ENCODE measurements around the gene ESYT3.

DNA sequence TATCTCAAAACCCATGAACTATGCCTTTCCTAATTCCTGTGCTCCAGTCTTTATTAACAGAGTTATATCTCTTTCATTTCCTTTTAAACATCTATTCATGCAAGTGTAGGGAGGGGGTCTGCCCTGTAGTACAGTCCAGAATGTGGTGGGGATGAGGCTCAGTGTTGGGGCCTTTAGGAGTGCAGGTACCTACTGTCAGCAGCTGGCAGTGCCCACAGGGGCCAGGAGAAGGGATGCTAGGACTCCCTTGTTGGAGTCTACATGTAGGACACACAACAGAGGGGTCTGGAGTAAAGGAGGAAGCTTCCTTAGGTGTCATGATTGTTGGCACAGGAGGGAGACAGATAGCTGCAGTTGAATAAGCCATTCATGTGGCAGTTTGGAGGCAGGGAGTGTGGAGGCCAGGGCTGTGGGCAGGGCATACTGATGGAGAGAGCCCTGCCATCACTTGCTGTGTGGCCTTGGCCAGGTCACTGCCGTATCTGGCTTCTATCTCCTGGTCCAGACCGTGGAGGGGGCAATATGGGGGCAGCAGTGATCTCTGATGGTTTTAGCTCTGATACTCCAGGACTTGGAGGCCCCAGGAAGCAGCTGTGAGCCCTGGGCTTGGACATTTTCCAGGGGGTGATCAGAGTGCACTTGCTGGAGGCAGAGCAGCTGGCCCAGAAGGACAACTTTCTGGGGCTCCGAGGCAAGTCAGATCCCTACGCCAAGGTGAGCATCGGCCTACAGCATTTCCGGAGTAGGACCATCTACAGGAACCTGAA, 29.5 kb downstream of the ESYT3 start:
- TF ChIP-seq, protein P1, sequence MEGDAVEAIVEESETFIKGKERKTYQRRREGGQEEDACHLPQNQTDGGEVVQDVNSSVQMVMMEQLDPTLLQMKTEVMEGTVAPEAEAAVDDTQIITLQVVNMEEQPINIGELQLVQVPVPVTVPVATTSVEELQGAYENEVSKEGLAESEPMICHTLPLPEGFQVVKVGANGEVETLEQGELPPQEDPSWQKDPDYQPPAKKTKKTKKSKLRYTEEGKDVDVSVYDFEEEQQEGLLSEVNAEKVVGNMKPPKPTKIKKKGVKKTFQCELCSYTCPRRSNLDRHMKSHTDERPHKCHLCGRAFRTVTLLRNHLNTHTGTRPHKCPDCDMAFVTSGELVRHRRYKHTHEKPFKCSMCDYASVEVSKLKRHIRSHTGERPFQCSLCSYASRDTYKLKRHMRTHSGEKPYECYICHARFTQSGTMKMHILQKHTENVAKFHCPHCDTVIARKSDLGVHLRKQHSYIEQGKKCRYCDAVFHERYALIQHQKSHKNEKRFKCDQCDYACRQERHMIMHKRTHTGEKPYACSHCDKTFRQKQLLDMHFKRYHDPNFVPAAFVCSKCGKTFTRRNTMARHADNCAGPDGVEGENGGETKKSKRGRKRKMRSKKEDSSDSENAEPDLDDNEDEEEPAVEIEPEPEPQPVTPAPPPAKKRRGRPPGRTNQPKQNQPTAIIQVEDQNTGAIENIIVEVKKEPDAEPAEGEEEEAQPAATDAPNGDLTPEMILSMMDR (IDR thresholded peaks at IDR 0.05; ENCODE audit: control extremely low read depth in 1 of 3, insufficient read depth in 1 of 3, low read depth in 1 of 3, low read length in 3 of 3), result no peak
- TF ChIP-seq SUZ12 (IDR thresholded peaks at IDR 0.05; ENCODE audit: low read length) (no peak), EP300 (IDR thresholded peaks at IDR 0.05; ENCODE audit: borderline replicate concordance in 1 of 2, low read depth in 2 of 2, low read length in 2 of 2) (no peak)
- TF ChIP-seq, protein P2, sequence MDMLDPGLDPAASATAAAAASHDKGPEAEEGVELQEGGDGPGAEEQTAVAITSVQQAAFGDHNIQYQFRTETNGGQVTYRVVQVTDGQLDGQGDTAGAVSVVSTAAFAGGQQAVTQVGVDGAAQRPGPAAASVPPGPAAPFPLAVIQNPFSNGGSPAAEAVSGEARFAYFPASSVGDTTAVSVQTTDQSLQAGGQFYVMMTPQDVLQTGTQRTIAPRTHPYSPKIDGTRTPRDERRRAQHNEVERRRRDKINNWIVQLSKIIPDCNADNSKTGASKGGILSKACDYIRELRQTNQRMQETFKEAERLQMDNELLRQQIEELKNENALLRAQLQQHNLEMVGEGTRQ (IDR thresholded peaks at IDR 0.05; ENCODE audit: low read length), result no peak
- TF ChIP-seq, protein P3, sequence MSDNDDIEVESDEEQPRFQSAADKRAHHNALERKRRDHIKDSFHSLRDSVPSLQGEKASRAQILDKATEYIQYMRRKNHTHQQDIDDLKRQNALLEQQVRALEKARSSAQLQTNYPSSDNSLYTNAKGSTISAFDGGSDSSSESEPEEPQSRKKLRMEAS (IDR thresholded peaks at IDR 0.05), result no peak

All from H1 (cell line).